HG02884 (cell line): ENCODE data around the gene CLDN6.

Source experiments
- ATAC-seq: cut with Tn5 transposase; IDR thresholded peaks from one replicate; pipeline ENCODE4 v1.9.1; 2021; ENCODE audit warnings: mild to moderate bottlenecking, moderate library complexity; ENCODE audit not compliant: unreplicated experiment

CLDN6 gene

GRCh38 chr16:2974319-2975056 is 43.5 kb downstream of the CLDN6 start:
- no peak for ATAC-seq

GRCh38 chr16:2973605-2974318 is 44.2 kb downstream of the CLDN6 start:
- no peak for ATAC-seq

- ATAC-seq = no peak
Measured at GRCh38 chr16:2973093-2973492, 44.9 kb downstream of the CLDN6 start.

- no peak for ATAC-seq
Measured at GRCh38 chr16:2971985-2972784, 45.8 kb downstream of the CLDN6 start.

- no peak for ATAC-seq
Measured at GRCh38 chr16:2971134-2971984, 46.6 kb downstream of the CLDN6 start.

- no peak for ATAC-seq
Measured at GRCh38 chr16:2970563-2970962, 47.4 kb downstream of the CLDN6 start.

GRCh38 chr16:2969545-2970521 is 48.1 kb downstream of the CLDN6 start:
- ATAC-seq = no peak

GRCh38 chr16:2968738-2969544 is 49.0 kb downstream of the CLDN6 start, which contains the start of gene PAQR4:
Gene PAQR4, plus strand, starts transcription at chr16:2969348. Its CDS starts 327 bp downstream, at chr16:2969675.
- peak; percentile 57 for ATAC-seq

- ATAC-seq = no peak
Measured at GRCh38 chr16:2968368-2968737, 49.6 kb downstream of the CLDN6 start.

GRCh38 chr16:2967721-2968161 is 50.2 kb downstream of the CLDN6 start:
- no peak for ATAC-seq

- ATAC-seq = no peak
Measured at GRCh38 chr16:2967211-2967631, 50.8 kb downstream of the CLDN6 start.

- ATAC-seq = no peak
Measured at GRCh38 chr16:2966808-2967191, 51.2 kb downstream of the CLDN6 start.

- ATAC-seq = no peak
Measured at GRCh38 chr16:2966043-2966807, 51.8 kb downstream of the CLDN6 start.
